ENCODE results near the gene SYT6.

GRCh38 chr1:114080511-114081436 is 72.9 kb downstream of the SYT6 start:
- TF ChIP-seq CTCF (conservative IDR thresholded peaks at IDR 0.05 in 1 of 2, IDR thresholded peaks at IDR 0.05 in 1 of 2; ENCODE audit: low read depth in 1 of 2, low read length in 2 of 2) (no peak), EZH2 (IDR thresholded peaks at IDR 0.05; ENCODE audit: low read length, missing control alignments) (no peak)
